Stimulated activated CD4-positive, alpha-beta T cell treated with anti-CD3 and anti-CD28 coated beads, Interleukin-4, amount 100 ng/mL, for 1 hour (primary cell): ENCODE results near the gene SERPINB10.

Experiments
- DNase-seq: peaks from one replicate; pipeline ENCODE4 v3.0.0-alpha.2; 2020

Gene SERPINB10

GRCh38 chr18:63951302-63951705 is 43.5 kb downstream of the SERPINB10 start:
- DNase-seq, result no peak

GRCh38 chr18:63953811-63954210 is 46.1 kb downstream of the SERPINB10 start:
- no peak for DNase-seq

DNA sequence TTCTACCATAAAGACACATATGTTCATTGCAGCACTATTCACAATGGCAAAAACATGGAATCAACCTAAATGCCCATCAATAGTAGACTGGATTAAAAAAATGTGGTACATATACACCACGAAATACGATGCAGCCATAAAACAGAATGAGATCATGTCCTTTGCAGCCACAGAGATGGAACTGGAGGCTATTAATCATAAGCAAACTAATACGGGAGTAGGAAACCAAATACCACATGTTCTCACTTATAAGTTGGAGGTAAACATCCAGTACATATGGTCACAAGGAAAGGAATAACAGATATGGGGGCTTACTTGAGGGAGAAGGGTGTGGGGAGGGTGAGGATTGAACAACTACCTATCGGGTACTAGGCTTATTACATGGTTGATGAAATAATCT is 49.0 kb downstream of the SERPINB10 start:
- DNase-seq, result no peak

DNA sequence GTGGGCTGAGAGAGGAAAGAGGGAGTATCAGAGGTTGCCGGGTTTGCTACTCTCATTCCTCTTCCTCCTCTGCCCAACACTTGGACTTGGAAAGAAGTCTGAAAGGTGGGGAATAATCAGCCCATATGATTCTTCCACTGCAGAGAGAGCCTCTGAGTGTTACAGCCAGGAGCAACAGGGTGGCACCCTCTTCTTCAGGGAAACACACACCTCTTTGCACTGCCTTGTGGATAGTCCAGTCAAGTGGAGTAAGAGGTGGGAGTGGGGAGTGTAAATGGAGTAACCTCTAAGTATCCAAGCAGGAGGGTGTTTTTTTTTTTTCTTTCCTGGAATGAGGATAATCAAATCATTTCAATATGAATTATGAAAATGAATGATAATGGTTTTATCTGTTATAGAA is 53.1 kb downstream of the SERPINB10 start:
- no peak for DNase-seq

- DNase-seq, result no peak
These were observed 53.8 kb downstream of the SERPINB10 start for GRCh38 chr18:63961435-63961980.

- no peak for DNase-seq
These were observed 54.4 kb downstream of the SERPINB10 start for GRCh38 chr18:63962137-63962536.

- peak; percentile 22 for DNase-seq
These were observed 56.0 kb downstream of the SERPINB10 start for GRCh38 chr18:63963615-63964256.

DNA sequence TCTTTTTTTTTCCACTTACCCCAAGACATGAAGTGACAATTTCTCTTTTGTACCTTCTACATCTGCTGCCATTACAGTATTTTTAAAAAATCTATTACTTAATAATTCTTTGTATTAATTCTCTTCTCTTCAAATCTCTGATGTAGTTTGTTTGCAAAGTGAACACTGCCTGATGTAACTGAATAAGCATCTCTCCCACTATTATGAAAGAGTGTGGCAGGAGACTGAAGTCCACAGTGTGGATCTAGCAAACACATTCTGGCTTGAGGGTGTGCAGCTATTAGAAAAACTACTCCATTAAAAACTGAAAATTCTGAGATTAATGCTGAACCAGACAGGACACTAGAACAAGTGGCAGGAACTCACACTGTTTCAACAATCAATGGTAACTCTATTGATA is 57.1 kb downstream of the SERPINB10 start:
- no peak for DNase-seq

GRCh38 chr18:63965716-63966330 is 58.1 kb downstream of the SERPINB10 start:
- DNase-seq, result no peak

DNA sequence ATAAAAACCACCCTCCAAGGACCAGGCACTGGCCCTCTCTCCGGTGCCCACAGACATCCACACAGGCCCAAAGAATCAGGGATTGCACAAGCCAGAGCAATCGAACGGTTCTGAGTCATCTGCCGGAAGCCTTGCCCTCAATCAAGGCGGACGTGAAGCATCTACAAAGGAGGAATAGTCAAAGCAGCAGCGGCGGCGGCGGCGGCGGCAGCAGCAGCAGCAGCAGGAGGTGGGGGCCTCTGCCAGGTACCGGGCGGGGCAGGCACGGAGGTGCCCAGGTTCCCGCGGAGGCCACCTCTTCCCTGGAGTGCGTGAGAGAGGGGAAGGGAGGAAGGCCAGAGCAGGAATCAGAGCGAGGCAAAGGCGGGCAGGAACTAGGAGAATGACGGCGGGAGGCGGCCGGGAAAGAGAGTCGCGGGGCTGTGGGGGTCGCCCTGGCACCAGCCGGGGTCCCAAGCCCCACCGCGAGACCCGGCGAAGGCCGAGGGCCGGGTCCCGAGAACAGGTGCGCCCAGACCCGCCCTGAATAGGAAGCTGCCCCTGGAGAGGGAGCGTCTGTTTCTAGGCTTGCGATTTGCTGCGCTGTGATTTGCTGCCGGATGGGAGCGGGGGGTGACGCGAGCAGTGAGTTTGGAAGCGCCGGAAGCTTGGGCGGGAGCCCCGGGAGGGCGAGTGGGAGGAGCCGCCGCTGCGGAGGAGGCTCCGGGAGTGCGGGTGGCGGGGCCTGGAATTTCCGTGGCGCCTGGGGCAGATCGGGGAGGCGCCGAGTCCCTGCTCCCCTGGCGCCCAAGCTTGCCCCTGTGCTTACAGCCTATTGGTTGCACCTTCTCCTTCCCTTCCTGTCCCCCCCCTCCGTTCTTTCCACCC is 62.4 kb downstream of the SERPINB10 start, which contains the start of gene SERPINB8:
Gene SERPINB8 (plus strand): TSS at position 140 of the 867 bp plus-strand sequence. CDS start 8,228 bp downstream, outside the sequence.
- peak; percentile 75 for DNase-seq

DNA sequence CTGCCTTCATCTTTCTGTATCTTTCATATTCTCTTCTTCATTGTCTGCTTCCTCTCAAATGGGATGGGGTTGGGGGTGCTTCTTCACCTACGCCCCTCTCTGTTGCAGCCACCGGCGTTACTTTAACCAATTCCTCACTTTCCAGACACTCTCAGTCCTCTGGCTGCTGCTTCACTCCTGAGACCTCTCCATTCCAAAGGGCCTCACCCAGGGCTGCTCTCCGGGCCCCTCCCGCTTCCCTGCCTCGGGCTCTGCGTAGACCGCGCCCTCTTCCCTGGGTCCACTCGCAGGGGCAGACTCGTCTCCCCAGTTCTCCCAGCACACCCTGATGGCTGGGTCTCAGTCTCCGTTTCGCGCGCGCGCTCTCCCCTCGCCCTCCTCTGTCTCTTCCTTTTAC is 63.0 kb downstream of the SERPINB10 start:
- DNase-seq, result no peak

DNA sequence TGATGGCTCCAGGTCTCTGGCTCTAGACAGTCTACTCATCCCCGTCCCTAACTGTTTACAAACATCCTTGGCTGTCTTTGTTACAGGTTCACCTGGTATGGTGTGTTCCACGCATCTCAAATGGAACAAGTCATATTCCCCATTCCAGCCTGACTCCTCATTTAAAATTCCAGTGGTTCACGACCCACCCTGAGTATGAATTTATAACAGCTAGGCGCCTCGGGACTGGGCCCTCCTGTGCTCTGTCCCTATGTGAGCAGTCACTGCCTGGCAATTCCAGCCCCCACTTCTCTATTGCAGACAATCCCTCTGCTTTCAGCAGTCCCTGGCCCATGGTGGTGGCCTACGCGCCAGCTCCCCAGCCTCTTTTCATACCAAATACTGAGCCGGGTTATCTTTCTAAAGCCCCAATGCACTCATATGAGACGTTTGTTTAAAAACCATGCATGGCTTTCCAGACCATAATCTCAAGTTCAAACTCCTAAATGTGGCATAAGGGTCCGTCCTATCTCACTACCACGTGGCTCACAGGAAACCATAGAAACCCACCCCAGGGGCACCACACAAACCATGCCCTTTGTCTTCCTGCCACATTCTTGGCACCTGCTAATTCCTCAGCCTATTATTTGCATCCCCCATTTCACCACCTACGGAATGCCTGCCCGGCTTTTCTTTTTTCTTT is 63.7 kb downstream of the SERPINB10 start:
- no peak for DNase-seq

DNA sequence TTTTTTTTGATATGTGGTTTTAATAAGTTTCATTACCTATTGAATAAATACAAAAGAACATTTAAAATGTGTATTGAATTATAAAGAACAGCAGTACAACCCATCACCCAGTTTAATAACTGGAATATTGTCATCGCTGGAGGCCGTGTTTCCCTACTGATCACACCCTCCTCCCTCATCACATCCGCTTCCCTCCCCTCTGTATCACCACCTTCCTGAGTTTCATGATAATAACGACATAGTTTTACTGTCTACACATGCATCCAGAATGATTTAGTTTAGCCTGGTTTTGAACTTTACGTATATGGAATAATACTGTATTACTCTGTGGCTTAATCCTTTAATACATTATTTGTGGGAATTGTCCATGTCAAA is 64.2 kb downstream of the SERPINB10 start:
- DNase-seq, result no peak

DNA sequence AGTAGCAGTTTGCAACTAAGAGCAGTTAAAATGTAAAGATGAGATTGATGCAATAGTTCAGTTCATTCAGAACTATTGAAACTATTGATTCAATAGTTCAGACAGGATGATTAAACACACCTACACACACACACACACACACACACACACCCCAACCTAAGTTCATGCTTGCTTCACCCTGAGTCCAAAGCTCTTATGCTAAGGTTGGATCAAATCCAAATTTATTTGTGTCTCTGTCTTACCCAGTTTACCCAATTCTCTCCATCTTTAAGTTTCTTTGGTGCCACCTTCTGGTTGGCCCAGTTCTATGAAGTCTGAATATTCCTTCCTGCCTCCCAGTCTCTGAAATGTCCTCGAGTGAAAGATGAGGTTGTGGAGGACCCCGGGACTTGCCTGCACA is 67.2 kb downstream of the SERPINB10 start:
- no peak for DNase-seq

GRCh38 chr18:63975628-63976027 is 67.9 kb downstream of the SERPINB10 start:
- DNase-seq, result no peak

DNA sequence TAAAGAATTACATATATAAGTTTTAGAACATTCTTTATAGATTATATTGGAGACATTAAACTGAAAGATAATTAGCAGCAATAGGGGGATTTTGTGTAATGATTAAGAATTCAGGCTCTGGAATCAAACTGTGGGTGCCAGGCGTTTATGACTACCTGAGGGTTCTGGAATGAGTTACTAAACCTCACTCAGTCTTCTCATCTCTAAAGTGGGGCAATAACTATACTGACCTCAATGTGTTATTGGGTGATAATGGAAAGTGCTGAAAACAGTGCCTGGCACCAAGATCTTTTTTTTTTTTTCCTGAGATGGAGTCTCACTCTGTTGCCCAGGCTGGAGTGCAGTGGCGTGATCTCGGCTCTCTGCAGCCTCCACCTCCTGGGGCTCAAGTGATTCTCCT is 69.3 kb downstream of the SERPINB10 start:
- DNase-seq, result no peak

DNA sequence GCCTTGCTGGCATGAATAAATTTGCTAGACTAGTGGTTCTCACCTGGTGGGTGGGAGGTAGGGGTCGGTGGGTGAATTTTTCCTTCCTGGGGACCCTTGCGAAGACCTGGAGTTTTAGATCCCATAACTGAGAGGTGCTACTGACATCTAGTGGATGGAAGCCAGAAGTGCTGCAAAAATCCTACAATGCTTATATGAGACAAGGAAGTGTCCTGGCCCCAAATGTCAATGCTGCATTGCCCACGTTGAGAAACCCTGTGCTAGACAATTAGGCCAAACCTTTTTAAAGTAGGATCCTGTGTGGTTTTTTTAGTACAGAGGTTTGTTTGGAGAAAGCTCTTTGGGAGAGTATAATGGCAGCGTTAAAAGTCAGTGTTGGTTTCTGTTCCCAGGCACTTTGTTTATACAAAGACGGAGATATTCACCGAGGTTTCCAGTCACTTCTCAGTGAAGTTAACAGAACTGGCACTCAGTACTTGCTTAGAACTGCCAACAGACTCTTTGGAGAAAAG is 71.7 kb downstream of the SERPINB10 start:
- DNase-seq, result no peak

DNA sequence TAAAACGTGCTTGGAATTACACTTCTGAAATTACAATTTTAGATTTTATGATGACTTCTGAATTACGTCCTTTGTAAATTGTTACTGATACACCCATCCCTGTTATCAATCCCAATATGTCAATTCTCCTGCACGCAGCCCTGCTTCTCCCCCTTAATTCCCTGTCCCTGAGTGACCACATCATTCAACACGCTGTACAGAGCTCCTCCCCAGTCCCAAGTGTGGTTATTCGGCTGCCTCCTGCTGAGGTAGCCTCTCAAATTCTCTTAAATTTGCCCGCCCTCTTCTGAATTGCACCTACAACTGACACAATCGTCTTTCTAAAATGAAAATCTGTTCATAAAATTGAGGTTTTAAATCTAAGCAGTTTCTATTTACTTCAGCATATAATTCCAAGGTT is 72.3 kb downstream of the SERPINB10 start:
- DNase-seq, result no peak

DNA sequence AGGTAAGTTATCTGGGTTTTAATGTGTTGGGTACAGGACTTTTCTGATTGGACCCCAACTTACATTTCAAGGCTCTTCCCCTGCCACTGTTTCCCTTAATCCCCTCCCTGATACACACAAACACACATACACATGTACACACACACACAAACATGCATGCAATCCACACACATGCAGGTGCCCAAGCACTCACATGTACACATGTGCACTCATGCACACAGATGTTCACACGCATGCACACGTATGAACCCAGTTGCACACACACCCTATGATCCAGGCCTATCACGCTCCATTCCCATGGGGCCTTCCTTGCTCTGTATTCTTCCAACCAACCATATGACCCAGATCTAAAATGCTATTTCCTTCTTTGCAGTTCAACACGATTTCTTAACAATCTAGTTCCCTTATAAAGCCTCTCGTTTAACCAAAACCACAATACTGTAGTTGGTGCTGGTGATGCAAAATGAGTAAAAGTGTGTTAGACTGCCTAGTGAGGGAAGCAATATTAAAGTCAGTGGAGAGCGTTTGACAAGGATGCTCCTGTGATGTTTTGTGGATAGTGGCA is 73.2 kb downstream of the SERPINB10 start:
- no peak for DNase-seq

DNA sequence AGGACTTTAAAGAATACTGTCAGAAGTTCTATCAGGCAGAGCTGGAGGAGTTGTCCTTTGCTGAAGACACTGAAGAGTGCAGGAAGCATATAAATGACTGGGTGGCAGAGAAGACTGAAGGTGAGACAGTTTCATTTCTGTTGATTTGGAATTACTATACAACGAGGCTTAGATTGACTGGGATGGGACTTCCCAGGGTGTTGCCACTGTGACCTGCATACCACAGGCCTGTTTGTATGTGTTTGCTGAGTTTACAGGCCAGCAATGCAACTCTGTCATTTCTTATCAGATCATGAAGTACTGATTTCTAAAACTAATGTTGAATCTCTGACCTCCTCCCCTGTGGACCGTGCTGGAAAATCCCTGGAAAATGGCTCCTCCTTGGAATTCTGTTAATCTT is 74.0 kb downstream of the SERPINB10 start:
- DNase-seq, result no peak

DNA sequence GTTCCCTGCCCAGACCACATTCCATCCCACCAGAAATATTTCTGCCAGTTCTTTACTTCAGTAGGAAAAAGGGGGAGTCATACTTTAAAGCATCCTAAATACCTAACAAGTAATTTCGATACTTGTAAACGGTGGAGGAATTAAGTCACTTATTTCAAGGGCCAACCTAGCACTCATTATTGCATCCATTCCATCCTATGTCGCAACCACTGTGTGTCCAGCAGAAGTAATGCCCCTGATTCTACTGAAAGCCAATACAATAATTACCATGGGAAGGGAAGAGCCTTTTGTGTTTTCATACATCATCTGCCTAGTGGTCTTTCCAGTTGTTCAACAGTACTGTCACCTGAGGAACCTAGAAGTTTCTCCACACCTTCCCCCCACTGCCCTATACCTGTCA is 74.6 kb downstream of the SERPINB10 start:
- DNase-seq, result no peak
